ENCODE data around the gene ZNF609. TPM values are rescaled to one million over a fixed set of nuclear protein-coding genes. Genes with fewer than 3 reads are reported as not detected.

Gene ZNF609
- total and polyA plus RNA-seq, 2 of the 13 experiments (the other 11 are each of a cell fraction or from before 2014, with no cell fraction given): 8.9 to 9.9 TPM

GRCh38 chr15:64566629-64567427 lies 106.5 kb downstream of the ZNF609 start:
- H3K4me2 ChIP-seq (ENCODE audit: low read depth, low read length): no peak overlapping the region
- ATAC-seq (peak; percentile 32; the same call in 1 of the 3 replicates), DNase-seq (ENCODE audit: low spot score) (no peak), FAIRE-seq (no peak)
- no peak overlapping the region for H3K27ac ChIP-seq (ENCODE audit: extremely low read length, insufficient read depth, low read length)
- H3K4me1 ChIP-seq (ENCODE audit: insufficient read depth, low read length): peaks cover 35% of the 10 kb centered on the region
- no TSS peak for BruUV-seq (replicated peaks)
- ChIA-PET CTCF (ENCODE audit: low intra/inter-chr PET ratio, low total read pairs) (no interaction called here), POLR2A (no interaction called here)
- peaks cover 0 to 3% of the 10 kb centered on the region in 2 experiments; a peak in 1 of 5 replicates for H3K36me3 ChIP-seq (replicated peaks in 1 of 2; ENCODE audit: control insufficient read depth in 1 of 2, insufficient read depth in 2 of 2, low read length in 2 of 2)
- H3K9ac ChIP-seq (ENCODE audit: insufficient read depth, low read depth, low read length): no peak overlapping the region
- in situ Hi-C loops (cut with HindIII; ENCODE audit: extremely low pct_ligation_motif_present, low pct_unique_long_range_greater_than_20kb): no loop called here
- intact Hi-C loops (cut with micrococcal nuclease; ENCODE audit: unreplicated experiment): no loop called here
- WGBS (ENCODE audit: low lambda C conversion rate): 97% methylated on average over 11 of the region's 11 CpGs
- no peaks in the 10 kb centered on the region for H3K9me3 ChIP-seq (ENCODE audit: low read length)
- TF ChIP-seq KMT2A (CRISPR knock-in tag; IDR thresholded peaks at IDR 0.05) (no peak), CHD2 (IDR thresholded peaks at IDR 0.05; ENCODE audit: low read depth, low read length) (no peak), SIN3B (IDR thresholded peaks at IDR 0.05; ENCODE audit: low read length) (no peak), ZSCAN22 (CRISPR knock-in tag; IDR thresholded peaks at IDR 0.05) (no peak), SMYD3 (CRISPR knock-in tag; IDR thresholded peaks at IDR 0.05) (no peak), TCF7L2 (IDR thresholded peaks at IDR 0.05; ENCODE audit: low read depth, low read length) (no peak), GATAD1 (CRISPR knock-in tag; IDR thresholded peaks at IDR 0.05) (no peak), ZNF670 (CRISPR knock-in tag; IDR thresholded peaks at IDR 0.05; ENCODE audit: borderline replicate concordance) (no peak), THRA (CRISPR knock-in tag; IDR thresholded peaks at IDR 0.05; ENCODE audit: borderline replicate concordance) (peak; percentile 34; the same call in 1 of the 2 replicates), MAFK (conservative IDR thresholded peaks at IDR 0.05 in 1 of 2, IDR thresholded peaks at IDR 0.05 in 1 of 2; ENCODE audit: low read length in 2 of 2) (peak; percentile 29 to 60; a peak in 2 of 4 replicates)
- no peak overlapping the region for H2AFZ ChIP-seq (ENCODE audit: low read length)
- no peak overlapping the region for H3K4me3 ChIP-seq (replicated peaks in 1 of 3; ENCODE audit: insufficient read depth in 1 of 3, low read depth in 2 of 3, low read length in 3 of 3)
- H3K79me2 ChIP-seq (ENCODE audit: insufficient read depth, low read length): peaks cover 16% of the 10 kb centered on the region
- no peaks in the 10 kb centered on the region for H3K27me3 ChIP-seq (ENCODE audit: control insufficient read depth in 1 of 2, insufficient read depth in 2 of 2, low read length in 2 of 2)
- no peaks in the 10 kb centered on the region for H4K20me1 ChIP-seq (ENCODE audit: insufficient read depth, low read length)
